Chondrocyte (in vitro differentiated cells): ENCODE data around the gene SFTA2. TPM values are rescaled to one million over a fixed set of nuclear protein-coding genes. Genes with fewer than 3 reads are reported as not detected.

Experiments used
- DNase-seq: peaks from one replicate; pipeline ENCODE4 v3.0.0; 2021; ENCODE audit warnings: mixed read lengths, low spot score
- H3K27ac Mint-ChIP-seq: one replicate; pipeline ENCODE4 v1.8.0; 2021; ENCODE audit warnings: mild to moderate bottlenecking, moderate library complexity, mixed read lengths; ENCODE audit not compliant: unreplicated experiment
- H3K27me3 Mint-ChIP-seq: 2 replicates; pipeline ENCODE4 v1.8.0; 2021; ENCODE audit warnings: low read depth, mixed read lengths
- H3K36me3 Mint-ChIP-seq: 2 replicates; pipeline ENCODE4 v1.8.0; 2021; ENCODE audit warnings: low read depth, mixed read lengths
- H3K4me1 Mint-ChIP-seq: 2 replicates; pipeline ENCODE4 v1.8.0; 2021; ENCODE audit warnings: low read depth, mild to moderate bottlenecking, mixed read lengths
- H3K4me3 Mint-ChIP-seq: one replicate; pipeline ENCODE4 v1.8.0; 2021; ENCODE audit warnings: mild to moderate bottlenecking, moderate library complexity, mixed read lengths; ENCODE audit not compliant: unreplicated experiment
- H3K9me3 Mint-ChIP-seq: 2 replicates; pipeline ENCODE4 v1.8.0; 2021; ENCODE audit warnings: low read depth, mixed read lengths
- CTCF ChIP-seq: fragments of 200-600 bp; sonication (generic); IDR thresholded peaks from 2 replicates; pipeline ENCODE4 v1.5.0; 2021; ENCODE audit warnings: antibody characterized with exemption, mild to moderate bottlenecking, moderate library complexity
- total RNA-seq: library from RNA; stranded (reverse); gene quantifications from 3 replicates; pipeline ENCODE4 v1.2.1, GENCODE V29; 2021

SFTA2 gene
- total RNA-seq, 1 donor from 2014 or later = not detected

- H3K9me3 Mint-ChIP-seq = no peaks in the 10 kb centered on the region
- DNase-seq = peak; percentile 92
- peak; percentile 80 for TF ChIP-seq CTCF
- peaks cover 5% of the 10 kb centered on the region for H3K27me3 Mint-ChIP-seq
- H3K4me3 Mint-ChIP-seq = peak overlapping the region; percentile 50
- H3K36me3 Mint-ChIP-seq = no peaks in the 10 kb centered on the region
- H3K4me1 Mint-ChIP-seq = peaks cover 12% of the 10 kb centered on the region
- peak overlapping the region; percentile 32 for H3K27ac Mint-ChIP-seq
Measured at GRCh38 chr6:30942338-30943060, 10.5 kb upstream of the SFTA2 start.

- H3K4me1 Mint-ChIP-seq = peaks cover 12% of the 10 kb centered on the region
- no peaks in the 10 kb centered on the region for H3K36me3 Mint-ChIP-seq
- no peak for DNase-seq
- no peak within 1 kb of the TSS for H3K4me3 Mint-ChIP-seq
- H3K9me3 Mint-ChIP-seq = no peaks in the 10 kb centered on the region
- H3K27ac Mint-ChIP-seq = no peak within 1 kb of the TSS
- H3K27me3 Mint-ChIP-seq = peaks cover 5% of the 10 kb centered on the region
- TF ChIP-seq CTCF = no peak
Measured at GRCh38 chr6:30940361-30940986, 8.5 kb upstream of the SFTA2 start, which contains the start of gene MUCL3. Gene MUCL3 (plus strand): TSS chr6:30940973. CDS start chr6:30941000, 27 bp downstream.

- Mint-ChIP-seq H3K4me1 (peaks cover 12% of the 10 kb centered on the region), H3K27ac (no peak overlapping the region), H3K4me3 (no peak overlapping the region), H3K9me3 (no peaks in the 10 kb centered on the region), H3K36me3 (no peaks in the 10 kb centered on the region), H3K27me3 (peaks cover 5% of the 10 kb centered on the region)
- no peak for DNase-seq
- TF ChIP-seq CTCF = no peak
Measured at GRCh38 chr6:30939473-30939872, 7.5 kb upstream of the SFTA2 start.

- DNase-seq = no peak
- Mint-ChIP-seq H3K36me3 (no peaks in the 10 kb centered on the region), H3K27me3 (peaks cover 5% of the 10 kb centered on the region), H3K4me1 (peaks cover 12% of the 10 kb centered on the region), H3K9me3 (no peaks in the 10 kb centered on the region), H3K27ac (no peak overlapping the region), H3K4me3 (no peak overlapping the region)
- no peak for TF ChIP-seq CTCF
Measured at GRCh38 chr6:30938730-30939129, 6.8 kb upstream of the SFTA2 start.

- Mint-ChIP-seq H3K4me3 (no peak overlapping the region), H3K27ac (no peak overlapping the region), H3K9me3 (no peaks in the 10 kb centered on the region), H3K4me1 (peaks cover 5% of the 10 kb centered on the region), H3K36me3 (no peaks in the 10 kb centered on the region), H3K27me3 (peaks cover 5% of the 10 kb centered on the region)
- DNase-seq = no peak
- no peak for TF ChIP-seq CTCF
Measured at GRCh38 chr6:30937265-30937664, 5.3 kb upstream of the SFTA2 start.
